ENCODE data around the gene PPP2R5C.

DNA sequence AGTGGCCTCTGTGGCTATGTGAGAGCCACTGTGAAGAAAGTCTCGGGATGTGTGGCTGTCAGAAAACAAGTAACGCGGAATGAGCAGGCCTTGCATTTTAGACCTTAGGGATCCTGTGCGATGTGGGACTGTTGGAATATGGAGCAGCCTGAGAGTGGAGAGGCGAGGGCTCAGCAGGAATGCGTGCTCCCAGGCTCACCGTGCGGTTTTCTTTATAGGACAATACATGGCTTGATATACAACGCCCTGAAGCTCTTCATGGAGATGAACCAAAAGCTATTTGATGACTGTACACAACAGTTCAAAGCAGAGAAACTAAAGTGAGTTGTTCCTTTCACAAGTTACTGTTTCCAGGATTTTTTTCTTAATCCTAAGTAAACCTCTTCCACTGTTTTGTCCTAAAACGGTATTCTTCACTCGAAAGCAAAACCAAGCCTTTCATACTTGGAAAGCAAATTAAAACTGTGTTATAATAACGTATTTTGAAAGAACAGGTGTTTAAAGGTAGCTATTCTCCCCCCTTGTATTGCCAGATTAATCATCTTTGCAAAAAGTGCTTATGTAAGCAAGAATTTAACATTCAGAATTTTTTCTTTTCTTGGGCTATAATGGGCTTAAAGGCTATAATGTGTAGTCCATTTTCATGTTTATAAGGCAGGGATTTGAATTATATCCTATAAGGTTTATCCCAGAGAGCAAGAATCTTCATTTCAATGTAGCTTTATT is 148.0 kb downstream of the PPP2R5C start:
- TF ChIP-seq GLIS3 (CRISPR knock-in tag; IDR thresholded peaks at IDR 0.05) (no peak), RARB (CRISPR knock-in tag; IDR thresholded peaks at IDR 0.05) (no peak), ZFP3 (CRISPR knock-in tag; IDR thresholded peaks at IDR 0.05) (no peak), ARNTL (CRISPR knock-in tag; IDR thresholded peaks at IDR 0.05; ENCODE audit: borderline replicate concordance, low read depth) (no peak), SNAI2 (CRISPR knock-in tag; IDR thresholded peaks at IDR 0.05) (no peak), ZNF8 (CRISPR knock-in tag; IDR thresholded peaks at IDR 0.05) (no peak), ISL1 (CRISPR knock-in tag; IDR thresholded peaks at IDR 0.05) (no peak), ZNF70 (CRISPR knock-in tag; IDR thresholded peaks at IDR 0.05) (no peak)
- TF ChIP-seq, protein P1, sequence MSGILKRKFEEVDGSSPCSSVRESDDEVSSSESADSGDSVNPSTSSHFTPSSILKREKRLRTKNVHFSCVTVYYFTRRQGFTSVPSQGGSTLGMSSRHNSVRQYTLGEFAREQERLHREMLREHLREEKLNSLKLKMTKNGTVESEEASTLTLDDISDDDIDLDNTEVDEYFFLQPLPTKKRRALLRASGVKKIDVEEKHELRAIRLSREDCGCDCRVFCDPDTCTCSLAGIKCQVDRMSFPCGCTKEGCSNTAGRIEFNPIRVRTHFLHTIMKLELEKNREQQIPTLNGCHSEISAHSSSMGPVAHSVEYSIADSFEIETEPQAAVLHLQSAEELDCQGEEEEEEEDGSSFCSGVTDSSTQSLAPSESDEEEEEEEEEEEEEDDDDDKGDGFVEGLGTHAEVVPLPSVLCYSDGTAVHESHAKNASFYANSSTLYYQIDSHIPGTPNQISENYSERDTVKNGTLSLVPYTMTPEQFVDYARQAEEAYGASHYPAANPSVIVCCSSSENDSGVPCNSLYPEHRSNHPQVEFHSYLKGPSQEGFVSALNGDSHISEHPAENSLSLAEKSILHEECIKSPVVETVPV (CRISPR knock-in tag; IDR thresholded peaks at IDR 0.05) = no peak
- TF ChIP-seq, protein P2, sequence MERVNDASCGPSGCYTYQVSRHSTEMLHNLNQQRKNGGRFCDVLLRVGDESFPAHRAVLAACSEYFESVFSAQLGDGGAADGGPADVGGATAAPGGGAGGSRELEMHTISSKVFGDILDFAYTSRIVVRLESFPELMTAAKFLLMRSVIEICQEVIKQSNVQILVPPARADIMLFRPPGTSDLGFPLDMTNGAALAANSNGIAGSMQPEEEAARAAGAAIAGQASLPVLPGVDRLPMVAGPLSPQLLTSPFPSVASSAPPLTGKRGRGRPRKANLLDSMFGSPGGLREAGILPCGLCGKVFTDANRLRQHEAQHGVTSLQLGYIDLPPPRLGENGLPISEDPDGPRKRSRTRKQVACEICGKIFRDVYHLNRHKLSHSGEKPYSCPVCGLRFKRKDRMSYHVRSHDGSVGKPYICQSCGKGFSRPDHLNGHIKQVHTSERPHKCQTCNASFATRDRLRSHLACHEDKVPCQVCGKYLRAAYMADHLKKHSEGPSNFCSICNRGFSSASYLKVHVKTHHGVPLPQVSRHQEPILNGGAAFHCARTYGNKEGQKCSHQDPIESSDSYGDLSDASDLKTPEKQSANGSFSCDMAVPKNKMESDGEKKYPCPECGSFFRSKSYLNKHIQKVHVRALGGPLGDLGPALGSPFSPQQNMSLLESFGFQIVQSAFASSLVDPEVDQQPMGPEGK (CRISPR knock-in tag; IDR thresholded peaks at IDR 0.05; ENCODE audit: borderline replicate concordance) = no peak
- TF ChIP-seq, protein P3, sequence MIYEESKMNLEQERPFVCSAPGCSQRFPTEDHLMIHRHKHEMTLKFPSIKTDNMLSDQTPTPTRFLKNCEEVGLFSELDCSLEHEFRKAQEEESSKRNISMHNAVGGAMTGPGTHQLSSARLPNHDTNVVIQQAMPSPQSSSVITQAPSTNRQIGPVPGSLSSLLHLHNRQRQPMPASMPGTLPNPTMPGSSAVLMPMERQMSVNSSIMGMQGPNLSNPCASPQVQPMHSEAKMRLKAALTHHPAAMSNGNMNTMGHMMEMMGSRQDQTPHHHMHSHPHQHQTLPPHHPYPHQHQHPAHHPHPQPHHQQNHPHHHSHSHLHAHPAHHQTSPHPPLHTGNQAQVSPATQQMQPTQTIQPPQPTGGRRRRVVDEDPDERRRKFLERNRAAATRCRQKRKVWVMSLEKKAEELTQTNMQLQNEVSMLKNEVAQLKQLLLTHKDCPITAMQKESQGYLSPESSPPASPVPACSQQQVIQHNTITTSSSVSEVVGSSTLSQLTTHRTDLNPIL (CRISPR knock-in tag; IDR thresholded peaks at IDR 0.05; ENCODE audit: low read depth) = no peak
- TF ChIP-seq, protein P4, sequence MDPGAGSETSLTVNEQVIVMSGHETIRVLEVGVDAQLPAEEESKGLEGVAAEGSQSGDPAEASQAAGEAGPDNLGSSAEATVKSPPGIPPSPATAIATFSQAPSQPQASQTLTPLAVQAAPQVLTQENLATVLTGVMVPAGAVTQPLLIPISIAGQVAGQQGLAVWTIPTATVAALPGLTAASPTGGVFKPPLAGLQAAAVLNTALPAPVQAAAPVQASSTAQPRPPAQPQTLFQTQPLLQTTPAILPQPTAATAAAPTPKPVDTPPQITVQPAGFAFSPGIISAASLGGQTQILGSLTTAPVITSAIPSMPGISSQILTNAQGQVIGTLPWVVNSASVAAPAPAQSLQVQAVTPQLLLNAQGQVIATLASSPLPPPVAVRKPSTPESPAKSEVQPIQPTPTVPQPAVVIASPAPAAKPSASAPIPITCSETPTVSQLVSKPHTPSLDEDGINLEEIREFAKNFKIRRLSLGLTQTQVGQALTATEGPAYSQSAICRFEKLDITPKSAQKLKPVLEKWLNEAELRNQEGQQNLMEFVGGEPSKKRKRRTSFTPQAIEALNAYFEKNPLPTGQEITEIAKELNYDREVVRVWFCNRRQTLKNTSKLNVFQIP (CRISPR knock-in tag; IDR thresholded peaks at IDR 0.05; ENCODE audit: borderline replicate concordance, low read depth) = no peak

Measured in SK-N-SH treated with all-trans-retinoic acid at 6 μM for 48 hours (cell line).